ENCODE measurements around the gene PRSS57.
"Not testable (repeated sequence)": the region's sequence is repeated elsewhere in the genome, so short reads cannot be mapped to it uniquely, and the experiment has no call there.

The PRSS57 gene

GRCh38 chr19:676007-676338 lies 19.3 kb downstream of the PRSS57 start:
- no peak for DNase-seq

- DNase-seq, result peak in 14 of 56 donors; percentile 5 to 62 (median 20)
Measured at GRCh38 chr19:674282-675151, 20.7 kb downstream of the PRSS57 start.

- no peak for DNase-seq
Measured at GRCh38 chr19:670609-671075, 24.6 kb downstream of the PRSS57 start.

DNA sequence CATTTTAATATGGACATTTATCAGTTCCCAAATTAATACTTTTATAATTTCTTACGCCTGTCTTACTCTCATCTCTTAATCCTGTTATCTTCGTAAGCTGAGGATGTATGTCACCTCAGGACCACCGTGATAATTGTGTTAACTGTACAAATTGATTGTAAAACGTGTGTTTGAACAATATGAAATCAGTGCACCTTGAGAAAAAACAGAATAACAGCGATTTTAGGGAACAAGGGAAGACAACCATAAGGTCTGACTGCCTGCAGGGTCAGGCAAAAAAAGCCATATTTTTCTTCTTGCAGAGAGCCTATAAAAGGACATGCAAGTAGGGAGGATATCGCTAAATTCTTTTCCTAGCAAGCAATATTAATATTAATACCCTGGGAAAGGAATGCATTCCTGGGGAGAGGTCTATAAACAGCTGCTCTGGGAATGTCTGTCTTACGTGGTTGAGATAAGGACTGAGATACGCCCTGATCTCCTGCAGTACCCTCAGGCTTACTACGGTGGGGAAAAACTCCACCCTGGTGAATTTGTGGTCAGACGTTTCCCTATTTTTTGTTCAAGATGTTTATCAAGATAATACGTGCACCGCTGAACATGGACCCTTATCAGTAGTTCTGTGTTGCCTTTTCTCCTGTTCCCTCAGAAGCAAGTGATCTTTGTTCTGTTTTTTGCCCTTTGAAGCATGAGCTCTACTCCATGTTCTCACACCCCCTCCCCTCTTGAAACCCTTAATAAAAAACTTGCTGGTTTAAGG lies 26.4 kb downstream of the PRSS57 start:
- not testable (repeated sequence) for DNase-seq

DNA sequence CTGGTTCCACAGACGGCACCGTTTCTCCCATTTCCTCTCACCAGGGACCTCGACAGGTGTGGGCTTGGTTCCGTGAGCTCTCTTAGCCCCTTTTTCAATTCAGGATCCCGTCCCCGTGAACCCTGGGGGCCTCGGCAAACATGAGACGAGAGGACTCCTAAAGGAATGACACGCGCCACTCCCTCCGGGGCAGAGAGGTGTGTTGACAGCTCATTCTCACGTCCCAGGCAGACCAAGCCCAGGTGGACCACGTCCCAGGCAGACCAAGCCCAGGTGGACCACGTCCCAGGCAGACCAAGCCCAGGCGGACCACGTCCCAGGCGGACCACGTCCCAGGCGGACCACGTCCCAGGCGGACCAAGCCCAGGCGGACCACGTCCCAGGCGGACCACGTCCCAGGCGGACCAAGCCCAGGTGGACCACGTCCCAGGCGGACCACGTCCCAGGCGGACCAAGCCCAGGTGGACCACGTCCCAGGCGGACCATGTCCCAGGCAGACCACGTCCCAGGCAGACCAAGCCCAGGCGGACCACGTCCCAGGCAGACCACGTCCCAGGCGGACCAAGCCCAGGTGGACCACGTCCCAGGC lies 28.2 kb downstream of the PRSS57 start:
- not testable (repeated sequence) for DNase-seq

GRCh38 chr19:664913-665443 lies 30.3 kb downstream of the PRSS57 start:
- DNase-seq, result peak in 54 of 56 donors; percentile 13 to 89 (median 66)

GRCh38 chr19:663682-664117 lies 31.6 kb downstream of the PRSS57 start:
- peak in 2 of 56 donors; percentile 54 to 55 for DNase-seq

GRCh38 chr19:662962-663681 lies 32.1 kb downstream of the PRSS57 start, which contains the start of gene RNF126:
RNF126 (minus strand) TSS chr19:663214; CDS start chr19:663121, 93 bp downstream.
- peak in 55 of 56 donors; percentile 52 to 93 (median 87) for DNase-seq

GRCh38 chr19:662207-662961 lies 32.9 kb downstream of the PRSS57 start:
- peak in 1 of 56 donors; percentile 29 for DNase-seq

- no peak for DNase-seq
Measured at GRCh38 chr19:661427-662196, 33.6 kb downstream of the PRSS57 start.

GRCh38 chr19:660793-661426 lies 34.3 kb downstream of the PRSS57 start:
- DNase-seq, result no peak

DNA sequence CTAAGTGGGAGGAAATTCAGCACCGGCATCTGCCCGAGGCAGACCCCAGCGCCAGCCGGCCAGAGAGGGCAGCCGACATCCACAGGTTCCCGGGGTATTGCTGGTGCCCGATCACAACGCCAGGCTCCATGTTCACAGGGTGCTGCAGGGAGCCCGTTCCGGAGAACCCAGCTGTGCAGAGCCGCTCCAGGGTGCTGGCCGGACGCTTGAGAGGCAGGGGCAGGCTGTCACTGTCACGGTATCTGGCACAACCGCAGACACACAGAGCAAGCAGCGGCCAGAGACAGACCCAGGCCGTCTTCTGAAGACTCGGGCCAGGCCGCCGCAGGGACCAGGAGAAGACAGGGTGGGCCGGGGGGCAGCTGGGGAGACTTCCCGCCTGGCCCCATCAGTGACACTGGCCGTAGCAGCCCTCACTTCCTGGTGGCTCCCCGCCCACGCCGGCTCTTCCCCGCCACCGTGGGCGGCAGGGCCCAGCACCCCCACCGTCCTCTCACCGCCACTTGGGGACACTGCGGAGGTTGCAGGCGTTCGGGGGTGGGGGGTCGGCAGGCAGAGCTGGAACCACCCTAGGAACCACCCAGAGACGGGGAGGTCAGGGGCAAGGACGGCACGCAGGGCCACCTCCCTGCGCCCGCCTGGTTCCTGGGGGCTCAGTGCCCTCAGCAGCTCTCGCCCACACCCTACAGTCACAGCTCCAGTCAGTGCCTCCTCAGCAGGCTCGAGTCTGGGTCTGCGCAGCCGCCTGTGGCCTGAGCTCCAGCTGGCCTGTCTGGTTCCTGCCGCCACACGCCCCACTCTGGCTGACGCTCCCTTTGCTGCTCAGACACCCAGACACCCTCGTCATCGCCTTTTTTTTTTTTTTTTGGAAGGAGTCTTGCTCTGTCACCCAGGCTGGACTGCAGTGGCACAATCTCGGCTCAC lies 36.1 kb downstream of the PRSS57 start:
- DNase-seq, result peak in 1 of 56 donors; percentile 7

DNA sequence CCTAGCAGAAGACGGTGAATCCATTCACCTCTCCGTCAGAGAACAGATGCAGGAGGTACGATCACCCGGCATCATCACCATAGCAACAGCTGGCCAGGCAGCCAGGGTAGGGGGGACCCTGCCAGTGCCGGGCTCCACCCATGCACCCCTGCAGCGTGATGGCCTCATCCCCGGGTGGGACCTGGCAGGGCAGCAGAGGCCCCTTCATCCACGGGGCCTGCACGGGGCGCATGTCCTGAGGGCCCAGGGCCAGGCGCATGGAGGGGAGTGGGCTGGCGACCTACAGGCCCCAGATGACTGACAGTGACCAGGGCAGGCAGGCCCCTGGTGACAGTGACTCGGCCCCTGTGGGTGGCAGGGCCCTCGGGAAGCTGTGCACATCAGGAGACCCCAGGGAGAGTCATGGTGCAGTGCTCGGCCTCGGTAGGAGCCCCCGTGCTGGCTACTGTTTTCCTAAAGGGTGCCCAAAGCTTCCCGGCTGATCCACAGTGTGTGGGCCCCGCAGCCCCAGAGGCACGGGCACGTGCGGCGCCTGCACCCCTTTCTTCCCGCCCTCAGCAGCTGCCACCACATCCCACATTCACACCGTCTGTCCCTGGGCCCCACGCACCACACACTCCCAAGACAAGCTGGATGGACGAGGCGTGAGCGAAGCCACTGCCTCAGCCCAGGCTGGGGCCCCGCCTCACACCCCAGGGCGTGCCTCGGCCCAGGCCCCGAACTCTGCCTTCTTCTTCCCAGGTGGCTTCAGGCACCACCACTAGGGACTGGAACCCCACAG lies 37.0 kb downstream of the PRSS57 start:
- no peak for DNase-seq

- no peak for DNase-seq
Measured at GRCh38 chr19:657611-658010, 37.6 kb downstream of the PRSS57 start.

DNA sequence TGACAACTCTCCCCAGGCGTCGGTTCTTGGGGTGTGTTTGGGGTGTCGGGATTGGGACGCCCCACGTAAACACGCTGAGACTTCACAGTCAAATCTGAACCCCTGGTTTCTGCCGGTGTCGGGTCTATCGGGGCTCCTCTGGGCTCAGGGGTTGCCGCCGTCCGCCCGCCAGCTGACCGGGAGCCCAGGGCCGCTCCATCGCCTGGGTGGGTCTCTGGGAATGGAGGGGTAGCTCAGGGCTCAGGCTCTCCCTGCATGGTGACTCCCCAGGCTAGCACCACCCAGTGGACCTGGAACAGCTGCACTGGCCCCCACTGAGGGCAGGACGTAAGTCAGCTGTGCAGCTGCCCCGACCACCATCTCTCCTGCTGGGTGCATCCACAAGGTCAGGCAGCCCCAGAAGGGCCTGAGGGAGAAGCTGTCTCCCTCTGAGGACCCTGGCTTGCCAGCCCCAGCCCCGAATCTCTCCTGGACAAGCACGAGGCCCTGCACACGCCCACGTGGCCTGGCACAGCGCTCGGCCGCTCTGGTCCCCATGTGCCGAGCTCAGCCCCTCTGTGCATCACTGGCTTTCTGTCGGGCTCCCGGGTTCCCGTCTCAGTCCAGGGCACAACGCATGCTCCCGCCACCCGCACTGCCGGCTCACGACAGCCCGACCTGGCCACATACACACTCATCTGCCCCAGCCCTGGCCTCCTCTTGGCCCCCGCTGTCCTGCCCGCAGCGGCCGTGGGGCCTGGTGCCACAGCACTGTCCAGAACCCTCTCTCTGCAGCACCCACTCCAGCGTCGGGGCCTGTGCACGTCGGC lies 38.3 kb downstream of the PRSS57 start:
- no peak for DNase-seq

DNA sequence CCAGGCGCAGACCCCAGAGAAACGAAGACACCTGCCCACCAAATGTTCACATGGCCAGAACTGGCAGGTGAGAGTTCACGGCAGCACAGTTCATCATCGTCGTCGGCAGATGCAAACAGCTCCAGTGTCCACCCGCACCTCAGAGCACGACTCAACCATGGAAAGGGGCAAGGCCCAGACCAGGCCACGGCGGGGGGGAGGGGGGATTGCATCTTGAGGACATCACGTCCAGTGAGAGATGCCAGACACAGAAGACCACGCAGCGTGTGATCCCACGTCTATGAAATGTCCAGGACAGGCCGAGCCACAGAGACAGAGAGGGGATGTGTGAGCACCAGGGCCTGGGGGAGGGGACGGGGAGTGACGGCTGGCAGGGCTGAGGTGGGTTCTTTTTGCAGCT lies 39.6 kb downstream of the PRSS57 start:
- no peak for DNase-seq
